K562 (cell line): ENCODE data around the gene CASP9. TPM values are rescaled to one million over a fixed set of nuclear protein-coding genes. Genes with fewer than 3 reads are reported as not detected.

Experiments used
- ATAC-seq: fragments of 200-7000 bp; cut with Tn5 transposase; 3 replicates; pipeline ENCODE4 v1.9.1; 2020; ENCODE audit warnings: moderate library complexity
- BruUV-seq: library from RNA; stranded (reverse); fragments of 400-500 nt; replicated peaks from 2 replicates; lab custom pipeline; 2021; lab: Mats Ljungman, UMichigan
- CTCF ChIA-PET: fragments of 300-600 bp; formaldehyde crosslinking; extraction: SDS; loops from one replicate; lab custom pipeline; 2021; ENCODE audit warnings: low intra/inter-chr PET ratio; lab: Yijun Ruan, JAX
- POLR2A ChIA-PET: fragments of 300-600, 350-650 bp; sonication (Branson Sonifier 250); formaldehyde crosslinking; extraction: SDS; loops from one replicate; lab custom pipeline; 2021; ENCODE audit warnings: antibody characterized with exemption, inconsistent platforms; lab: Yijun Ruan, JAX
- DNase-seq, 4 experiments: peaks; one replicate each; pipeline versions ENCODE4 v3.0.0 to v3.0.0-alpha.2; 2011 to 2018; ENCODE audit warnings: low spot score in 3 of 4, mixed read lengths in 3 of 4; ENCODE audit errors: extremely low read depth in 1 of 4
- FAIRE-seq: peaks from 2 replicates; lab custom pipeline; 2011; peaks lifted over from hg19 to GRCh38; lab: Jason Lieb, UNC
- H2AFZ ChIP-seq: 2 replicates; pipeline ENCODE4 v1.6.0; 2011; ENCODE audit warnings: low read depth, low read length, control low read depth, inconsistent platforms
- H3K27ac ChIP-seq: fragments of 200-600 bp; 3 replicates; pipeline ENCODE4 v1.8.0; 2011; ENCODE audit warnings: low read depth, mild to moderate bottlenecking, control low read depth, inconsistent platforms, low read length, moderate library complexity, mixed read lengths; ENCODE audit errors: extremely low read depth
- H3K27me3 ChIP-seq, 2 experiments: fragments of 300-600 bp in 1 of 2; 2 replicates in 1 of 2; 3 replicates in 1 of 2; pipeline versions ENCODE4 v1.6.0 to v1.8.0; 2011; ENCODE audit warnings: inconsistent platforms in 2 of 2, low read length in 2 of 2, mild to moderate bottlenecking in 1 of 2, mixed read lengths in 1 of 2, moderate library complexity in 1 of 2; ENCODE audit not compliant: control insufficient read depth in 2 of 2, insufficient read depth in 2 of 2
- H3K36me3 ChIP-seq: fragments of 300-600 bp; 3 replicates; pipeline ENCODE4 v1.8.0; 2011; ENCODE audit warnings: mild to moderate bottlenecking, low read length, inconsistent platforms; ENCODE audit not compliant: control insufficient read depth, insufficient read depth
- H3K4me1 ChIP-seq, 2 experiments: fragments of 200-600 bp in 1 of 2; replicated peaks in 1 of 2; 2 replicates in 1 of 2; 3 replicates in 1 of 2; pipeline versions ENCODE4 v1.5.1 to v1.8.0; 2011; ENCODE audit warnings: inconsistent platforms in 2 of 2, low read length in 2 of 2, mild to moderate bottlenecking in 1 of 2, mixed read lengths in 1 of 2, moderate library complexity in 1 of 2; ENCODE audit not compliant: control insufficient read depth in 2 of 2, insufficient read depth in 2 of 2
- H3K4me2 ChIP-seq: 2 replicates; pipeline ENCODE4 v1.6.1; 2011; ENCODE audit warnings: low read length, control low read depth, inconsistent platforms, mixed read lengths; ENCODE audit not compliant: insufficient read depth
- H3K4me3 ChIP-seq: fragments of 200-600 bp; sonication (generic), shearing (Covaris generic); 2 replicates; pipeline ENCODE4 v1.5.1; 2016; ENCODE audit warnings: control low read depth, inconsistent platforms
- H3K79me2 ChIP-seq: fragments of 200-600 bp; 3 replicates; pipeline ENCODE4 v1.8.0; 2011; ENCODE audit warnings: low read length, inconsistent platforms; ENCODE audit not compliant: control insufficient read depth, insufficient read depth
- H3K9ac ChIP-seq, 2 experiments: 2 replicates each; pipeline versions ENCODE4 v1.6.0 to v1.6.1; 2011; ENCODE audit warnings: low read depth in 2 of 2, low read length in 2 of 2, control low read depth in 1 of 2, inconsistent platforms in 1 of 2, mild to moderate bottlenecking in 1 of 2, mixed read lengths in 1 of 2; ENCODE audit not compliant: insufficient read depth in 1 of 2
- H3K9me1 ChIP-seq: one replicate; pipeline ENCODE4 v1.6.0; 2011; ENCODE audit warnings: inconsistent platforms, mild to moderate bottlenecking, low read length, moderate library complexity; ENCODE audit not compliant: control insufficient read depth, insufficient read depth
- H3K9me3 ChIP-seq: replicated peaks from 2 replicates; pipeline ENCODE4 v1.5.1; 2011; ENCODE audit warnings: low read depth, low read length, inconsistent platforms; ENCODE audit not compliant: control insufficient read depth, insufficient read depth
- H4K20me1 ChIP-seq: replicated peaks from 2 replicates; pipeline ENCODE4 v1.6.1; 2011; ENCODE audit warnings: low read length, inconsistent platforms, mixed read lengths; ENCODE audit not compliant: control insufficient read depth, insufficient read depth
- CHCHD3 ChIP-seq: fragments of 250-450 bp; sonication (Bioruptor Pico); IDR thresholded peaks from 2 replicates; pipeline ENCODE4 v2.1.2; 2022; ENCODE audit warnings: mild to moderate bottlenecking
- E2F3 ChIP-seq: fragments of 250-450 bp; sonication (Bioruptor Pico); IDR thresholded peaks from 2 replicates; pipeline ENCODE4 v1.4.0; 2020; ENCODE audit warnings: mild to moderate bottlenecking
- FOS ChIP-seq: IDR thresholded peaks from 3 replicates; pipeline ENCODE4 v1.6.1; 2011; ENCODE audit not compliant: insufficient read length; ENCODE audit errors: extremely low read depth
- L3MBTL2 ChIP-seq: fragments of 450-650 bp; IDR thresholded peaks from 2 replicates; pipeline ENCODE4 v1.6.1; 2016; ENCODE audit warnings: mild to moderate bottlenecking, moderate library complexity
- NFYB ChIP-seq: IDR thresholded peaks from 2 replicates; pipeline ENCODE4 v1.6.1; 2011; ENCODE audit warnings: mild to moderate bottlenecking, moderate library complexity; ENCODE audit not compliant: insufficient read length; ENCODE audit errors: extremely low read depth
- RAD51 ChIP-seq: fragments of 450-650 bp; IDR thresholded peaks from 2 replicates; pipeline ENCODE4 v1.7.1; 2016; ENCODE audit warnings: low read depth, mild to moderate bottlenecking, borderline replicate concordance
- TAF7 ChIP-seq: fragments of 450-650 bp; IDR thresholded peaks from 2 replicates; pipeline ENCODE4 v1.6.1; 2016; ENCODE audit warnings: missing genetic modification characterization, missing compliant biosample characterization
- WGBS: fragments of 100-300 bp; shearing (Covaris generic); methylation state at CpG from one replicate; pipeline ENCODE4 v1.1.6; 2016; ENCODE audit warnings: low coverage, mixed read lengths; ENCODE audit not compliant: insufficient coverage; ENCODE audit errors: missing lambda C conversion rate; 5-methylcytosine and 5-hydroxymethylcytosine counted together
- in situ Hi-C: fragments of 300-500 bp; cut with MboI; formaldehyde crosslinking; loops from 4 replicates; pipeline ENCODE4 v1.15.0; 2018; ENCODE audit warnings: inconsistent platforms, mixed read lengths
- intact Hi-C: fragments of 100-400 bp; cut with micrococcal nuclease; formaldehyde crosslinking; loops from 2 replicates; pipeline ENCODE4 v1.14.2; 2022
- polyA plus RNA-seq, 8 experiments: library from polyadenylated mRNA; depleted of rRNA in 4 of 8; stranded (reverse) in 5 of 8; unstranded in 3 of 8; fragments of >200 nt; fragmentation: Nextera tagmentation in 2 of 8; fragmentation: Illumina TruSeq in 1 of 8; extraction: Ambion mirVana in 2 of 8; extraction: Trizol in 1 of 8; gene quantifications; 2 replicates each; pipeline versions ENCODE4 v1.2.1 to v1.2.3, GENCODE V29; 2011 to 2014; ENCODE audit warnings: inconsistent platforms in 1 of 8, missing spikeins in 1 of 8
- total RNA-seq, 7 experiments: library from RNA; depleted of rRNA in 6 of 7; stranded (reverse); fragments of >200 nt in 6 of 7; fragmentation: Illumina TruSeq in 2 of 7; extraction: Trizol in 2 of 7; gene quantifications; 2 replicates each; pipeline versions ENCODE4 v1.2.1 to v1.2.3, GENCODE V29; 2011 to 2021; ENCODE audit warnings: low replicate concordance in 1 of 7
- TF ChIP-seq, protein P1 (sequence below): sonication (generic); formaldehyde crosslinking; IDR thresholded peaks from 2 replicates; pipeline ENCODE4 v1.9.0; 2022; ENCODE audit warnings: mild to moderate bottlenecking, missing genetic modification reagents
- TF ChIP-seq, protein P2 (sequence below): fragments of 250-450 bp; sonication (Bioruptor Pico); IDR thresholded peaks from 2 replicates; pipeline ENCODE4 v1.9.0; 2021; ENCODE audit warnings: mild to moderate bottlenecking, inconsistent platforms
- TF ChIP-seq, protein P3 (sequence below), 2 experiments: IDR thresholded peaks in 1 of 2; conservative IDR thresholded peaks in 1 of 2; 2 replicates each; pipeline ENCODE4 v1.6.1; 2016; ENCODE audit warnings: low read depth in 2 of 2, mild to moderate bottlenecking in 1 of 2, missing compliant biosample characterization in 1 of 2, missing genetic modification characterization in 1 of 2, moderate library complexity in 1 of 2
- TF ChIP-seq, protein P4 (sequence below): sonication (generic); formaldehyde crosslinking; IDR thresholded peaks from 2 replicates; pipeline ENCODE4 v1.8.0; 2022; ENCODE audit warnings: mild to moderate bottlenecking, missing genetic modification reagents

CASP9 gene
- total and polyA plus RNA-seq, 9 of the 15 experiments (the other 6 are each of a cell fraction or from before 2014, with no cell fraction given): 10.8 to 54.1 (median 30.7) TPM

DNA sequence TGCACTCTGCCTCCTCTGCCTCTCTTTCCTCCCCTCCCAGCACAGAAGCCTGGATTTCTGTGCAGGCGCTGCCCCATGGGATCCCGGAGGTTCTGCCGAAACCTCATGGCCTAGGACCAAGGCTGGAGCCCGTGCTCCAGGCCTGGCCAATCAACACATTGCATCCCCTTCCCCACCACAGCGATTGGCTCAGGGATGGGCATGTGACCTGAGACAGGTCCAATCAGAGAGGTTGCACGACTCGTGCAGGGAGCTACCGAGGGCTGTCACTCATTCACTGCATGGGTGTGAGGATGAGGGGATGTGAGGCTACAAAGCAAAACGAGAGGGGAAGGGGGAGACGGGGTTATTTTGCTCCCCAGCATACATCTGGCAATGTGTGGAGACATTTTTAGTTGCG is 51.4 kb downstream of the CASP9 start:
- H3K9me3 ChIP-seq: no peaks in the 10 kb centered on the region
- peak; percentile 72 for ATAC-seq
- no peak overlapping the region for H3K4me3 ChIP-seq
- intact Hi-C loops: no loop called here
- peak overlapping the region in 1 of 2 experiments; percentile 38; a peak in 2 of 4 replicates for H3K9ac ChIP-seq
- peak; percentile 27 to 67 (median 56) for DNase-seq
- ChIA-PET POLR2A (no interaction called here), CTCF (no interaction called here)
- H4K20me1 ChIP-seq: no peaks in the 10 kb centered on the region
- no peaks in the 10 kb centered on the region for H3K79me2 ChIP-seq
- H3K4me1 ChIP-seq: peaks cover 5 to 6% of the 10 kb centered on the region in 2 experiments; a peak in 3 of 5 replicates
- no peak overlapping the region for H3K4me2 ChIP-seq
- H3K27ac ChIP-seq: no peak overlapping the region
- no peaks in the 10 kb centered on the region for H3K9me1 ChIP-seq
- BruUV-seq: no TSS peak
- in situ Hi-C loops: no loop called here
- no peaks in the 10 kb centered on the region for H3K36me3 ChIP-seq
- no peak for FAIRE-seq
- H2AFZ ChIP-seq: peak overlapping the region; percentile 57
- WGBS: 34% methylated on average over 10 of the region's 11 CpGs
- H3K27me3 ChIP-seq: no peaks in the 10 kb centered on the region
- TF ChIP-seq CHCHD3 (CRISPR knock-in tag) (no peak), FOS (peak; percentile 67), L3MBTL2 (peak; percentile 81), E2F3 (CRISPR knock-in tag) (no peak), NFYB (peak; percentile 63), TAF7 (tag) (no peak), RAD51 (peak; percentile 85)
- TF ChIP-seq, protein P1, sequence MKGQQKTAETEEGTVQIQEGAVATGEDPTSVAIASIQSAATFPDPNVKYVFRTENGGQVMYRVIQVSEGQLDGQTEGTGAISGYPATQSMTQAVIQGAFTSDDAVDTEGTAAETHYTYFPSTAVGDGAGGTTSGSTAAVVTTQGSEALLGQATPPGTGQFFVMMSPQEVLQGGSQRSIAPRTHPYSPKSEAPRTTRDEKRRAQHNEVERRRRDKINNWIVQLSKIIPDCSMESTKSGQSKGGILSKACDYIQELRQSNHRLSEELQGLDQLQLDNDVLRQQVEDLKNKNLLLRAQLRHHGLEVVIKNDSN (CRISPR knock-in tag): peak; percentile 84
- TF ChIP-seq, protein P2, sequence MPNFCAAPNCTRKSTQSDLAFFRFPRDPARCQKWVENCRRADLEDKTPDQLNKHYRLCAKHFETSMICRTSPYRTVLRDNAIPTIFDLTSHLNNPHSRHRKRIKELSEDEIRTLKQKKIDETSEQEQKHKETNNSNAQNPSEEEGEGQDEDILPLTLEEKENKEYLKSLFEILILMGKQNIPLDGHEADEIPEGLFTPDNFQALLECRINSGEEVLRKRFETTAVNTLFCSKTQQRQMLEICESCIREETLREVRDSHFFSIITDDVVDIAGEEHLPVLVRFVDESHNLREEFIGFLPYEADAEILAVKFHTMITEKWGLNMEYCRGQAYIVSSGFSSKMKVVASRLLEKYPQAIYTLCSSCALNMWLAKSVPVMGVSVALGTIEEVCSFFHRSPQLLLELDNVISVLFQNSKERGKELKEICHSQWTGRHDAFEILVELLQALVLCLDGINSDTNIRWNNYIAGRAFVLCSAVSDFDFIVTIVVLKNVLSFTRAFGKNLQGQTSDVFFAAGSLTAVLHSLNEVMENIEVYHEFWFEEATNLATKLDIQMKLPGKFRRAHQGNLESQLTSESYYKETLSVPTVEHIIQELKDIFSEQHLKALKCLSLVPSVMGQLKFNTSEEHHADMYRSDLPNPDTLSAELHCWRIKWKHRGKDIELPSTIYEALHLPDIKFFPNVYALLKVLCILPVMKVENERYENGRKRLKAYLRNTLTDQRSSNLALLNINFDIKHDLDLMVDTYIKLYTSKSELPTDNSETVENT (CRISPR knock-in tag): no peak
- TF ChIP-seq, protein P3, sequence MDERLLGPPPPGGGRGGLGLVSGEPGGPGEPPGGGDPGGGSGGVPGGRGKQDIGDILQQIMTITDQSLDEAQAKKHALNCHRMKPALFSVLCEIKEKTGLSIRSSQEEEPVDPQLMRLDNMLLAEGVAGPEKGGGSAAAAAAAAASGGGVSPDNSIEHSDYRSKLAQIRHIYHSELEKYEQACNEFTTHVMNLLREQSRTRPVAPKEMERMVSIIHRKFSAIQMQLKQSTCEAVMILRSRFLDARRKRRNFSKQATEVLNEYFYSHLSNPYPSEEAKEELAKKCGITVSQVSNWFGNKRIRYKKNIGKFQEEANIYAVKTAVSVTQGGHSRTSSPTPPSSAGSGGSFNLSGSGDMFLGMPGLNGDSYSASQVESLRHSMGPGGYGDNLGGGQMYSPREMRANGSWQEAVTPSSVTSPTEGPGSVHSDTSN (CRISPR knock-in tag; IDR thresholded peaks at IDR 0.05; ENCODE audit: low read depth): peak; percentile 38; the same call in 1 of the 2 replicates
- TF ChIP-seq, protein P3 (tag; conservative IDR thresholded peaks at IDR 0.05; ENCODE audit: low read depth): no peak
- TF ChIP-seq, protein P4, sequence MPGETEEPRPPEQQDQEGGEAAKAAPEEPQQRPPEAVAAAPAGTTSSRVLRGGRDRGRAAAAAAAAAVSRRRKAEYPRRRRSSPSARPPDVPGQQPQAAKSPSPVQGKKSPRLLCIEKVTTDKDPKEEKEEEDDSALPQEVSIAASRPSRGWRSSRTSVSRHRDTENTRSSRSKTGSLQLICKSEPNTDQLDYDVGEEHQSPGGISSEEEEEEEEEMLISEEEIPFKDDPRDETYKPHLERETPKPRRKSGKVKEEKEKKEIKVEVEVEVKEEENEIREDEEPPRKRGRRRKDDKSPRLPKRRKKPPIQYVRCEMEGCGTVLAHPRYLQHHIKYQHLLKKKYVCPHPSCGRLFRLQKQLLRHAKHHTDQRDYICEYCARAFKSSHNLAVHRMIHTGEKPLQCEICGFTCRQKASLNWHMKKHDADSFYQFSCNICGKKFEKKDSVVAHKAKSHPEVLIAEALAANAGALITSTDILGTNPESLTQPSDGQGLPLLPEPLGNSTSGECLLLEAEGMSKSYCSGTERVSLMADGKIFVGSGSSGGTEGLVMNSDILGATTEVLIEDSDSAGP (CRISPR knock-in tag): no peak
